GM20000 (cell line): ENCODE measurements around the gene CD7.

ENCODE experiments used
- DNase-seq: peaks from one replicate; pipeline ENCODE4 v3.0.0; 2012; ENCODE audit warnings: low spot score
- CTCF ChIP-seq: IDR thresholded peaks from 2 replicates; pipeline ENCODE4 v1.5.1; 2012; ENCODE audit warnings: mild to moderate bottlenecking, control low read depth; ENCODE audit errors: extremely low read depth, missing control alignments

Gene CD7

DNA sequence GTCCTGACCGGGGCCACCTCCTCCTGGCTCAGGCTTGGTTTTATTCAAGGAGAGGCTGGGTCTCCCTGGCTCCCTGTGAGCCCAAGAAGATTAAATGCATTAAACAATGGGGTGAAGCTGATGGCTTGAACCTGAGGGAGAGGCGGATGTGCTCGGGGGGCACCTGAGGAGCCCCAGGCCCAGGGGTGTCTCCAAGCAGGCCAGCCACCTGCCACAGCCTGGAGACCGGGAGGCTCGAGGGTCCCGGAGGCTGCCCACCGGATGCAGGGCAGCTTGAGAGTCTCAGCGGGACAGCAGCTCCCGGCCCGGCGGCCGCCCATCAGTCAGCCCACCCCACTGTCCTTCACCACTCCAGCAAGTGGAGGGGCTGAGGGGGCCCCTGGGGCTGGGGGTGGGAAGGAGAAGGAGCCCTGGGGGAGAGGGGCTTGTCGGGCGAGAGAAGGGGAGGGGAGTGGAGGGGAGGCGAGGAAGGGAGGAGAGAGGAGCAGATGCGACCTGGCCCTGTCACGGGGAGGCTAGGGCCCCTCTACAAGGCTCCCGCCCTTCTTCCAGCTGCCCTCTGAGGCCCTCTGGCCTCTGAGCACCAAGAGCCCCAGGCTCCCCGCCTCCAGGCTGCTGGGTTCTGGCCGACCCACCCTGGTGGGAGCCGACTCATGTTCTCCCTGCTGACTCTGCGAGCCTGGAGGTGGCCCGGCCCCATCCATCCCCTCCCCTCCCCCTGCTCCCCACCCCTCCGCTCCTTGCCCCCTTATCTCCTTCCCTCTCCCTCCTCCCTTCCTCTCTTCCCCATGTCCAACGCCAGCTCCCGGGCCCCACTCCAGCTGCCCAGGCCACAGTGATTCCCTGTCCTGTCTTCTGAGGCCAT is 13.2 kb downstream of the CD7 start:
- no peak for TF ChIP-seq CTCF
- DNase-seq, result no peak

GRCh38 chr17:82302991-82303943 is 14.1 kb downstream of the CD7 start:
- DNase-seq, result peak; percentile 39
- TF ChIP-seq CTCF, result no peak

GRCh38 chr17:82302568-82302963 is 14.8 kb downstream of the CD7 start:
- DNase-seq, result no peak

GRCh38 chr17:82301916-82302567 is 15.4 kb downstream of the CD7 start:
- peak; percentile 86 for DNase-seq
- no peak for TF ChIP-seq CTCF

More at GRCh38 chr17:82302568-82302963, 14.8 kb downstream of the CD7 start:
- TF ChIP-seq CTCF, result no peak

GRCh38 chr17:82301300-82301915 is 16.0 kb downstream of the CD7 start:
- DNase-seq, result no peak
- TF ChIP-seq CTCF, result no peak

GRCh38 chr17:82300707-82301270 is 16.6 kb downstream of the CD7 start:
- DNase-seq, result peak; percentile 79
- TF ChIP-seq CTCF, result peak; percentile 84
